HEK293T (cell line): ENCODE measurements around the gene SNED1.

Source experiments
- ARNT ChIP-seq: fragments of 450-650 bp; IDR thresholded peaks from 2 replicates; pipeline ENCODE4 v1.6.1; 2017; ENCODE audit warnings: mild to moderate bottlenecking
- BHLHE40 ChIP-seq: fragments of 450-650 bp; IDR thresholded peaks from 2 replicates; pipeline ENCODE4 v1.6.1; 2016; ENCODE audit warnings: mild to moderate bottlenecking, moderate library complexity, borderline replicate concordance
- CTBP1 ChIP-seq: fragments of 450-650 bp; IDR thresholded peaks from 2 replicates; pipeline ENCODE4 v1.6.1; 2016; ENCODE audit warnings: borderline replicate concordance
- FOXA1 ChIP-seq: fragments of 450-650 bp; IDR thresholded peaks from 2 replicates; pipeline ENCODE4 v1.6.1; 2016; ENCODE audit warnings: mild to moderate bottlenecking
- FOXK2 ChIP-seq: fragments of 450-650 bp; IDR thresholded peaks from 2 replicates; pipeline ENCODE4 v1.6.1; 2016; ENCODE audit warnings: mild to moderate bottlenecking
- FOXM1 ChIP-seq: fragments of 450-650 bp; IDR thresholded peaks from 2 replicates; pipeline ENCODE4 v1.6.1; 2017; ENCODE audit warnings: mild to moderate bottlenecking, borderline replicate concordance
- HDGF ChIP-seq: fragments of 450-650 bp; IDR thresholded peaks from 2 replicates; pipeline ENCODE4 v1.6.1; 2017; ENCODE audit warnings: antibody characterized with exemption, borderline replicate concordance
- LEF1 ChIP-seq: fragments of 450-650 bp; IDR thresholded peaks from 2 replicates; pipeline ENCODE4 v1.6.1; 2017; ENCODE audit warnings: mild to moderate bottlenecking, borderline replicate concordance
- NFRKB ChIP-seq: fragments of 450-650 bp; IDR thresholded peaks from 2 replicates; pipeline ENCODE4 v1.6.1; 2016; ENCODE audit warnings: mild to moderate bottlenecking, moderate library complexity
- SP1 ChIP-seq: fragments of 450-650 bp; IDR thresholded peaks from 2 replicates; pipeline ENCODE4 v1.6.1; 2017
- SUZ12 ChIP-seq: fragments of 450-650 bp; IDR thresholded peaks from 2 replicates; pipeline ENCODE4 v1.6.1; 2016; ENCODE audit warnings: mild to moderate bottlenecking
- TARDBP ChIP-seq: fragments of 450-650 bp; IDR thresholded peaks from 2 replicates; pipeline ENCODE4 v1.6.1; 2016
- ZNF384 ChIP-seq: fragments of 450-650 bp; IDR thresholded peaks from 2 replicates; pipeline ENCODE4 v1.6.1; 2016
- TF ChIP-seq, protein P1 (sequence below): fragments of 450-650 bp; IDR thresholded peaks from 2 replicates; pipeline ENCODE4 v1.6.1; 2016

DNA sequence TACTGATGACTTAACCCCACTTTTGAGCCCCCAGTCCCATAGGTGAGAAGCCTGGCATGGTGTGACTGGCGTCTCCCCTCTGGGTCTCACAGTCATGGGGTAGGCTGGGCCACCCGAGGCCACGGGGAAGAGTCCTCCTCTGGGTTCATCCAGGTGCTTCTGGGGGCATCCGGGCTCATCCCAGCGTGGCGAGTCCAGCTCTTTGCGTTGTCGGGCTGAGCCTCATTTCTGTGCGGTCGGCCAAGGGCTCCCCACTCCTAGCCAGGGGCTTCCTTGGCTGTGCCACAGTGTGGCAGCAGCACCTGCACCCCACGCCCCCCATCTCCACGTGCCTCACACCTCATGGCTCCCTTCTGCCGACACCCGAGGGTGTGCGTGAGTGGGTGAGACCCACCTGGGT is 27.6 kb upstream of the SNED1 start:
- TF ChIP-seq SP1: no peak
- no peak for TF ChIP-seq FOXK2
- TF ChIP-seq ZNF384: no peak
- no peak for TF ChIP-seq NFRKB
- TF ChIP-seq, protein P1, sequence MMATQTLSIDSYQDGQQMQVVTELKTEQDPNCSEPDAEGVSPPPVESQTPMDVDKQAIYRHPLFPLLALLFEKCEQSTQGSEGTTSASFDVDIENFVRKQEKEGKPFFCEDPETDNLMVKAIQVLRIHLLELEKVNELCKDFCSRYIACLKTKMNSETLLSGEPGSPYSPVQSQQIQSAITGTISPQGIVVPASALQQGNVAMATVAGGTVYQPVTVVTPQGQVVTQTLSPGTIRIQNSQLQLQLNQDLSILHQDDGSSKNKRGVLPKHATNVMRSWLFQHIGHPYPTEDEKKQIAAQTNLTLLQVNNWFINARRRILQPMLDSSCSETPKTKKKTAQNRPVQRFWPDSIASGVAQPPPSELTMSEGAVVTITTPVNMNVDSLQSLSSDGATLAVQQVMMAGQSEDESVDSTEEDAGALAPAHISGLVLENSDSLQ: no peak
- no peak for TF ChIP-seq SUZ12
- no peak for TF ChIP-seq HDGF
- no peak for TF ChIP-seq FOXM1
- TF ChIP-seq FOXA1: no peak
- no peak for TF ChIP-seq TARDBP
- no peak for TF ChIP-seq LEF1
- TF ChIP-seq BHLHE40: no peak
- no peak for TF ChIP-seq ARNT
- no peak for TF ChIP-seq CTBP1
